ENCODE results near the gene SPEM2. TPM values are rescaled to one million over a fixed set of nuclear protein-coding genes. Genes with fewer than 3 reads are reported as not detected.

The SPEM2 gene
- total and polyA plus RNA-seq, 2 donors: 0.02 TPM; not detected in 1

DNA sequence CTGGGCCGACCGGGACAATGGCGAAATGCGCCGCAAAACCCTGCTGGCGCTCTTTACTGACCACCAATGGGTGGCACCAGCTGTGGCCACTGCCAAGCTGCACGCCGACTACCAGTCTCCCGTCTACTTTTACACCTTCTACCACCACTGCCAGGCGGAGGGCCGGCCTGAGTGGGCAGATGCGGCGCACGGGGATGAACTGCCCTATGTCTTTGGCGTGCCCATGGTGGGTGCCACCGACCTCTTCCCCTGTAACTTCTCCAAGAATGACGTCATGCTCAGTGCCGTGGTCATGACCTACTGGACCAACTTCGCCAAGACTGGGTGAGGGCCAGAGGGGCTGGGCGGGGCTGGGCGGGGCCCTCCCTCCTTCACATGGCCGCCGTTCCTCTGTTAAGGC is 9.6 kb upstream of the SPEM2 start:
- WGBS: 98% methylated on average over 23 of the region's 23 CpGs
- Histone ChIP-seq H3K4me3 (ENCODE audit: low read length in 2 of 2) (no peak overlapping the region), H3K27ac (ENCODE audit: low read depth in 1 of 2, low read length in 1 of 2) (no peak overlapping the region), H3K36me3 (ENCODE audit: control insufficient read depth in 2 of 2, insufficient read depth in 2 of 2, low read length in 1 of 2) (no peaks in the 10 kb centered on the region), H3K27me3 (ENCODE audit: control insufficient read depth in 2 of 2, insufficient read depth in 1 of 2, low read length in 1 of 2) (peaks cover 0 to 12% of the 10 kb centered on the region in 2 donors), H3K9me3 (ENCODE audit: control insufficient read depth in 2 of 2, insufficient read depth in 1 of 2, low read length in 1 of 2) (peaks cover 0 to 1% of the 10 kb centered on the region in 2 donors), H3K4me1 (ENCODE audit: control insufficient read depth in 2 of 2, insufficient read depth in 2 of 2, low read length in 2 of 2) (no peaks in the 10 kb centered on the region)
- no peak for DNase-seq (ENCODE audit: low read depth in 6 of 9, low spot score in 9 of 9)

DNA sequence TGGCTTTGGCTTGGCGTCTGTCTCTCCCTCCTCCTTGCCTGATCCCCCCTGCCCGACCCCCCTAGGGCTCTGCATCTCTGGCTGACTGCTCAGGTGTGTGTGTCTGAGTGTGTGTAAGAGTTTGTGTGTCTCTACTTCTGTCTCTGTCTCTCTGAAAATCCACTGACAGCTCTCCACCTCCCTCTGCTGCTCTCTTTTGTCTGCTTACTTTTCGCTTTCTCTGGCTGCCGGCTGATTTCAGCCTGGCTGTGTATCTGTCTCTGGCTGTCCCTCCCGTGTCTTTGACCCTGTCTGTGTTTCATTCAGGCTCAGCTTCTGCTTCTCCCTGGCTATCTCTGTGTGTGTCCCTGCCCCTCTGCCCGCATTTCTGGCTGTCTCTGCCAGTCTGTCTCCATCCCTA is 9.1 kb upstream of the SPEM2 start:
- peaks cover 0 to 1% of the 10 kb centered on the region in 2 donors for H3K9me3 ChIP-seq (ENCODE audit: control insufficient read depth in 2 of 2, insufficient read depth in 1 of 2, low read length in 1 of 2)
- DNase-seq (ENCODE audit: low read depth in 6 of 9, low spot score in 9 of 9): no peak
- no peak overlapping the region for H3K4me3 ChIP-seq (ENCODE audit: low read length in 2 of 2)
- no peaks in the 10 kb centered on the region for H3K36me3 ChIP-seq (ENCODE audit: control insufficient read depth in 2 of 2, insufficient read depth in 2 of 2, low read length in 1 of 2)
- no peak overlapping the region for H3K27ac ChIP-seq (ENCODE audit: low read depth in 1 of 2, low read length in 1 of 2)
- WGBS: 96% methylated on average over 6 of the region's 6 CpGs
- no peaks in the 10 kb centered on the region for H3K4me1 ChIP-seq (ENCODE audit: control insufficient read depth in 2 of 2, insufficient read depth in 2 of 2, low read length in 2 of 2)
- H3K27me3 ChIP-seq (ENCODE audit: control insufficient read depth in 2 of 2, insufficient read depth in 1 of 2, low read length in 1 of 2): peaks cover 0 to 6% of the 10 kb centered on the region in 2 donors

DNA sequence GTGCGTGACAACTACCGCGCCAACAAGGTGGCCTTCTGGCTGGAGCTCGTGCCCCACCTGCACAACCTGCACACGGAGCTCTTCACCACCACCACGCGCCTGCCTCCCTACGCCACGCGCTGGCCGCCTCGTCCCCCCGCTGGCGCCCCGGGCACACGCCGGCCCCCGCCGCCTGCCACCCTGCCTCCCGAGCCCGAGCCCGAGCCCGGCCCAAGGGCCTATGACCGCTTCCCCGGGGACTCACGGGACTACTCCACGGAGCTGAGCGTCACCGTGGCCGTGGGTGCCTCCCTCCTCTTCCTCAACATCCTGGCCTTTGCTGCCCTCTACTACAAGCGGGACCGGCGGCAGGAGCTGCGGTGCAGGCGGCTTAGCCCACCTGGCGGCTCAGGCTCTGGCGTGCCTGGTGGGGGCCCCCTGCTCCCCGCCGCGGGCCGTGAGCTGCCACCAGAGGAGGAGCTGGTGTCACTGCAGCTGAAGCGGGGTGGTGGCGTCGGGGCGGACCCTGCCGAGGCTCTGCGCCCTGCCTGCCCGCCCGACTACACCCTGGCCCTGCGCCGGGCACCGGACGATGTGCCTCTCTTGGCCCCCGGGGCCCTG is 8.3 kb upstream of the SPEM2 start:
- Histone ChIP-seq H3K9me3 (ENCODE audit: control insufficient read depth in 2 of 2, insufficient read depth in 1 of 2, low read length in 1 of 2) (peaks cover 0 to 1% of the 10 kb centered on the region in 2 donors), H3K27ac (ENCODE audit: low read depth in 1 of 2, low read length in 1 of 2) (no peak overlapping the region), H3K4me3 (ENCODE audit: low read length in 2 of 2) (no peak overlapping the region), H3K4me1 (ENCODE audit: control insufficient read depth in 2 of 2, insufficient read depth in 2 of 2, low read length in 2 of 2) (no peaks in the 10 kb centered on the region), H3K27me3 (ENCODE audit: control insufficient read depth in 2 of 2, insufficient read depth in 1 of 2, low read length in 1 of 2) (peaks cover 0 to 5% of the 10 kb centered on the region in 2 donors), H3K36me3 (ENCODE audit: control insufficient read depth in 2 of 2, insufficient read depth in 2 of 2, low read length in 1 of 2) (no peaks in the 10 kb centered on the region)
- WGBS: 98% methylated on average over 54 of the region's 54 CpGs
- DNase-seq (ENCODE audit: low read depth in 6 of 9, low spot score in 9 of 9): no peak

- WGBS: 86% methylated on average over 18 of the region's 18 CpGs
- H3K36me3 ChIP-seq (ENCODE audit: control insufficient read depth in 2 of 2, insufficient read depth in 2 of 2, low read length in 1 of 2): no peaks in the 10 kb centered on the region
- H3K9me3 ChIP-seq (ENCODE audit: control insufficient read depth in 2 of 2, insufficient read depth in 1 of 2, low read length in 1 of 2): peaks cover 0 to 1% of the 10 kb centered on the region in 2 donors
- H3K4me1 ChIP-seq (ENCODE audit: control insufficient read depth in 2 of 2, insufficient read depth in 2 of 2, low read length in 2 of 2): no peaks in the 10 kb centered on the region
- H3K27me3 ChIP-seq (ENCODE audit: control insufficient read depth in 2 of 2, insufficient read depth in 1 of 2, low read length in 1 of 2): peaks cover 0 to 4% of the 10 kb centered on the region in 2 donors
- H3K4me3 ChIP-seq (ENCODE audit: low read length in 2 of 2): no peak overlapping the region
- DNase-seq (ENCODE audit: low read depth in 6 of 9, low spot score in 9 of 9): no peak
- no peak overlapping the region for H3K27ac ChIP-seq (ENCODE audit: low read depth in 1 of 2, low read length in 1 of 2)
Observed at GRCh38 chr17:7418472-7419152, 6.8 kb upstream of the SPEM2 start.

DNA sequence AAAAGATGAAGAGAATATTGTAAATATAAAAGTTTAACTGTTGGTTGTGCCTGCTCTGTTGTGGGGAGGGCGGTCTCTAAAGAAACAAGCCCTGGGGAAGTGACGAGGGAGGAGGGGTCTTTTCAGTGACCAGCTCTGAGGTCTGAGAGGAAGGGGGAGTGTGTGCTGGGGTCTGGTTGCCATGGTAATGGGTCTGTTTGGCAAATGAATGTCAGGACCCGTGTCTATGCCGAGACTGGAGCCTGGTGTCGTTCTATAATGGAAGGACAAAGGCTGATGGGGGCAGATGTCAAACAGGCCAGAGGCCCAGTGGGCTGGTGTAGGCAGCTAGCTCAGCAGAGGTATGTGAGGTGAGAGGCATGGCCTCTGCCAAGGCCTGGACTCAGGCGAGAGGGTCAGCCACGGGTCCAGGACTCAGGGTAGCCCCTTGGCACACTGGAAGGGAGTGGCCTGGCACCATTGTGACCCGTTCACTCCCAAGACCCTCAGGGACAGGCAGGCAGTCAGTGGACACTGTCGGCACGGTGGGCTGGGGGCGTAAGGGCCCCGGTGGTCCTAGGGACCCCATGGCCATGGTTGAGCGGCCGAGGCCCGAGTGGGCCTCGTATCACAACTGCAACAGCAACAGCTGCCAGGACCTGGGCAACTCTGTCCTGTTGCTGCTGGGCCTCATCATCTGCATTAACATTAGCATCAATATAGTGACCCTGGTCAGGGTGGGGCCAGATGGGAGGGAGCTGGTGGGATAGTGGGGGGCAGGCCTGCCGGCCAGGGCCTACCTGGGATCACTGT is 5.4 kb upstream of the SPEM2 start, which contains the start of gene SPEM1:
Gene SPEM1, plus strand, starts transcription at position 506 of the 792 bp plus-strand sequence. Its CDS starts 61 bp downstream, at position 567.
- DNase-seq (ENCODE audit: low read depth in 6 of 9, low spot score in 9 of 9): no peak
- 95% methylated on average over 17 of the region's 17 CpGs for WGBS
- H3K4me1 ChIP-seq (ENCODE audit: control insufficient read depth in 2 of 2, insufficient read depth in 2 of 2, low read length in 2 of 2): no peaks in the 10 kb centered on the region

GRCh38 chr17:7421186-7421585 is 4.2 kb upstream of the SPEM2 start:
- H3K27me3 ChIP-seq (ENCODE audit: control insufficient read depth in 2 of 2, insufficient read depth in 1 of 2, low read length in 1 of 2): peaks cover 0 to 3% of the 10 kb centered on the region in 2 donors
- H3K27ac ChIP-seq (ENCODE audit: low read depth in 1 of 2, low read length in 1 of 2): no peak overlapping the region
- H3K36me3 ChIP-seq (ENCODE audit: control insufficient read depth in 2 of 2, insufficient read depth in 2 of 2, low read length in 1 of 2): no peaks in the 10 kb centered on the region
- no peak overlapping the region for H3K4me3 ChIP-seq (ENCODE audit: low read length in 2 of 2)
- H3K4me1 ChIP-seq (ENCODE audit: control insufficient read depth in 2 of 2, insufficient read depth in 2 of 2, low read length in 2 of 2): no peaks in the 10 kb centered on the region
- no peak for DNase-seq (ENCODE audit: low read depth in 6 of 9, low spot score in 9 of 9)
- H3K9me3 ChIP-seq (ENCODE audit: control insufficient read depth in 2 of 2, insufficient read depth in 1 of 2, low read length in 1 of 2): no peaks in the 10 kb centered on the region
- 97% methylated on average over 16 of the region's 16 CpGs for WGBS

More for the DNA sequence above, 5.4 kb upstream of the SPEM2 start, which contains the start of gene SPEM1:
- no peak within 1 kb of the TSS for H3K4me3 ChIP-seq (ENCODE audit: low read length in 2 of 2)
- no peak within 1 kb of the TSS for H3K27ac ChIP-seq (ENCODE audit: low read depth in 1 of 2, low read length in 1 of 2)
- H3K9me3 ChIP-seq (ENCODE audit: control insufficient read depth in 2 of 2, insufficient read depth in 1 of 2, low read length in 1 of 2): peaks cover 0 to 1% of the 10 kb centered on the region in 2 donors
- H3K36me3 ChIP-seq (ENCODE audit: control insufficient read depth in 2 of 2, insufficient read depth in 2 of 2, low read length in 1 of 2): no peaks in the 10 kb centered on the region
- H3K27me3 ChIP-seq (ENCODE audit: control insufficient read depth in 2 of 2, insufficient read depth in 1 of 2, low read length in 1 of 2): peaks cover 0 to 4% of the 10 kb centered on the region in 2 donors

GRCh38 chr17:7423679-7424078 is 1.7 kb upstream of the SPEM2 start:
- H3K9me3 ChIP-seq (ENCODE audit: control insufficient read depth in 2 of 2, insufficient read depth in 1 of 2, low read length in 1 of 2): no peaks in the 10 kb centered on the region
- H3K27ac ChIP-seq (ENCODE audit: low read depth in 1 of 2, low read length in 1 of 2): no peak overlapping the region
- H3K36me3 ChIP-seq (ENCODE audit: control insufficient read depth in 2 of 2, insufficient read depth in 2 of 2, low read length in 1 of 2): no peaks in the 10 kb centered on the region
- H3K4me3 ChIP-seq (ENCODE audit: low read length in 2 of 2): no peak overlapping the region
- H3K4me1 ChIP-seq (ENCODE audit: control insufficient read depth in 2 of 2, insufficient read depth in 2 of 2, low read length in 2 of 2): no peaks in the 10 kb centered on the region
- peaks cover 0 to 3% of the 10 kb centered on the region in 2 donors for H3K27me3 ChIP-seq (ENCODE audit: control insufficient read depth in 2 of 2, insufficient read depth in 1 of 2, low read length in 1 of 2)
- 92% methylated on average over 4 of the region's 4 CpGs for WGBS
- DNase-seq (ENCODE audit: low read depth in 6 of 9, low spot score in 9 of 9): no peak

DNA sequence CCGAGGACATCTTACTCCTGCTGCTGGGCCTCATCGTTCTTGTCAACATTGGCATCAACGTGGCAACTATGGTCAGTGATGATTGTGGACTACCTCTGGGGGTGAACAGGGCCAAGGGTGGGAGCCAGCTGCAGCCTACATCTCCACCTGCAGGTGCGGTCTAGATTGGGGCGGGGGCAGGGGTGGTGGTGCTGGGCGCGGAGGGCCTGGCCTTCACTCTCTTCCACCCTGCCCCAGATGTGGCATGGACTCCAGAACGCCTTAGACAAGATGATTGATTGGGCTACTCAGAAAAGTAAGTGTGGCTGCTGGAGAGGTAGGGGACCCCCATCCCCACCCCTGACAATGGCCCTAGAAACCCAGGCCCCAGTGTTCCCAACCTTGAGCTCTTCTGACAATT is 340 bp downstream of the SPEM2 start:
- Histone ChIP-seq H3K27me3 (ENCODE audit: control insufficient read depth in 2 of 2, insufficient read depth in 1 of 2, low read length in 1 of 2) (peaks cover 0 to 6% of the 10 kb centered on the region in 2 donors), H3K27ac (ENCODE audit: low read depth in 1 of 2, low read length in 1 of 2) (no peak overlapping the region), H3K9me3 (ENCODE audit: control insufficient read depth in 2 of 2, insufficient read depth in 1 of 2, low read length in 1 of 2) (no peaks in the 10 kb centered on the region), H3K4me1 (ENCODE audit: control insufficient read depth in 2 of 2, insufficient read depth in 2 of 2, low read length in 2 of 2) (no peaks in the 10 kb centered on the region), H3K36me3 (ENCODE audit: control insufficient read depth in 2 of 2, insufficient read depth in 2 of 2, low read length in 1 of 2) (no peaks in the 10 kb centered on the region), H3K4me3 (ENCODE audit: low read length in 2 of 2) (no peak overlapping the region)
- WGBS: 91% methylated on average over 8 of the region's 8 CpGs
- DNase-seq (ENCODE audit: low read depth in 6 of 9, low spot score in 9 of 9): no peak
